OCI-LY1 (cell line): ENCODE data around the gene ELN.

Experiments
- H2AFZ ChIP-seq: fragments of 200-600 bp; sonication (generic), shearing (Covaris generic); 2 replicates; pipeline ENCODE4 v1.6.0; 2014; ENCODE audit warnings: antibody characterized with exemption, mild to moderate bottlenecking, low read length
- H3F3A ChIP-seq: fragments of 200-600 bp; sonication (generic), shearing (Covaris generic); 2 replicates; pipeline ENCODE4 v1.6.0; 2014; ENCODE audit warnings: mild to moderate bottlenecking, antibody characterized with exemption, low read length, moderate library complexity; ENCODE audit not compliant: insufficient read depth
- H3K27ac ChIP-seq: fragments of 200-600 bp; sonication (generic); 2 replicates; pipeline ENCODE4 v1.5.1; 2014; ENCODE audit warnings: low read length, mixed run types, mild to moderate bottlenecking, low read depth; ENCODE audit not compliant: poor library complexity, severe bottlenecking
- H3K27me3 ChIP-seq: fragments of 200-600 bp; sonication (generic); 2 replicates; pipeline ENCODE4 v1.6.0; 2014; ENCODE audit warnings: antibody characterized with exemption, mild to moderate bottlenecking, low read length, moderate library complexity; ENCODE audit not compliant: insufficient read depth
- H3K36me3 ChIP-seq: fragments of 200-600 bp; sonication (generic); 2 replicates; pipeline ENCODE4 v1.6.1; 2014; ENCODE audit warnings: mild to moderate bottlenecking, antibody characterized with exemption, low read length, moderate library complexity, mixed read lengths; ENCODE audit not compliant: insufficient read depth
- H3K4me1 ChIP-seq: fragments of 200-600 bp; sonication (generic); 2 replicates; pipeline ENCODE4 v1.5.1; 2014; ENCODE audit warnings: mild to moderate bottlenecking, low read length, moderate library complexity; ENCODE audit not compliant: insufficient read depth, severe bottlenecking
- H3K4me2 ChIP-seq: fragments of 200-600 bp; sonication (generic), shearing (Covaris generic); 2 replicates; pipeline ENCODE4 v1.6.1; 2014; ENCODE audit warnings: low read length
- H3K4me3 ChIP-seq: fragments of 200-600 bp; sonication (generic); 2 replicates; pipeline ENCODE4 v1.5.1; 2014; ENCODE audit warnings: low read length, low read depth, mild to moderate bottlenecking, mixed read lengths; ENCODE audit not compliant: poor library complexity, severe bottlenecking
- H3K79me2 ChIP-seq: fragments of 200-600 bp; shearing (Covaris generic); 2 replicates; pipeline ENCODE4 v1.6.1; 2016; ENCODE audit warnings: mixed run types, low read length, mixed read lengths; ENCODE audit not compliant: insufficient read depth
- H3K9ac ChIP-seq: fragments of 200-600 bp; sonication (generic), shearing (Covaris generic); 2 replicates; pipeline ENCODE4 v1.6.1; 2014; ENCODE audit warnings: mild to moderate bottlenecking, low read length, mixed read lengths
- H3K9me2 ChIP-seq: fragments of 200-600 bp; sonication (generic), shearing (Covaris generic); 2 replicates; pipeline ENCODE4 v1.6.1; 2014; ENCODE audit warnings: low read depth, mild to moderate bottlenecking, low read length, mixed read lengths
- H3K9me3 ChIP-seq: fragments of 200-600 bp; shearing (Covaris generic); 2 replicates; pipeline ENCODE4 v1.6.1; 2014; ENCODE audit warnings: low read length, mixed read lengths
- H4K20me1 ChIP-seq: fragments of 200-600 bp; sonication (generic), shearing (Covaris generic); 2 replicates; pipeline ENCODE4 v1.6.0; 2016; ENCODE audit warnings: mild to moderate bottlenecking, low read length; ENCODE audit not compliant: insufficient read depth
- EZH2 ChIP-seq: fragments of 200-600 bp; sonication (generic), shearing (Covaris generic); IDR thresholded peaks from 2 replicates; pipeline ENCODE4 v1.8.0; 2017; ENCODE audit warnings: borderline replicate concordance, mixed run types, mild to moderate bottlenecking, antibody characterized with exemption, low read length, moderate library complexity, mixed read lengths
- TF ChIP-seq, protein P1 (sequence below): fragments of 200-600 bp; sonication (generic), shearing (Covaris generic); IDR thresholded peaks from 2 replicates; pipeline ENCODE4 v1.5.1; 2017; ENCODE audit warnings: mild to moderate bottlenecking, antibody characterized with exemption, low read length, moderate library complexity, mixed read lengths

Gene ELN

DNA sequence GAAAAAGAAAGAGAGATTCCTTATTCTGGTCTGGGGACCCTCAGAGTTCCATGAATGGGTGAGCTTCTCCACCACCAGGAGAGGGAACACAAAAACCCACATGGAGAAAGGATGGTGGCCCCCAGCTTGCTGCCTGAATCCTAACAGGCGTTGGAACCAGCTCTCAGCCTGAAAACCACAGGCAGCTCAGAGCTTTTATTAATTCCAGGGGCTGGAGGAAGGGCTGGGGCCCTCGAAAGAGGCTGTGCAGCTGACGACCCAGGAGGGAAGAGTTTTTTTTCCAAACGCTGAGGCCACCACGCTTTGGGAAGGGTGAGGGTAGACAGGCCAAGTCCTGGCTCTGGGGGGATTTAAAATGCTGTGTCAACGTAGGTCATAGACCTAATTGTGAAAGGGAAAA is 10.8 kb upstream of the ELN start:
- Histone ChIP-seq H2AFZ (no peak overlapping the region), H3K79me2 (no peaks in the 10 kb centered on the region), H3K9me3 (no peaks in the 10 kb centered on the region), H3K9ac (no peak overlapping the region), H3K4me1 (no peaks in the 10 kb centered on the region), H3K4me3 (no peak overlapping the region), H3K27ac (no peak overlapping the region), H3K36me3 (no peaks in the 10 kb centered on the region), H3K9me2 (no peaks in the 10 kb centered on the region), H3K27me3 (peaks cover 16% of the 10 kb centered on the region; the same call in 1 of the 2 replicates), H3F3A (no peaks in the 10 kb centered on the region), H3K4me2 (no peak overlapping the region), H4K20me1 (no peaks in the 10 kb centered on the region)
- TF ChIP-seq, protein P1, sequence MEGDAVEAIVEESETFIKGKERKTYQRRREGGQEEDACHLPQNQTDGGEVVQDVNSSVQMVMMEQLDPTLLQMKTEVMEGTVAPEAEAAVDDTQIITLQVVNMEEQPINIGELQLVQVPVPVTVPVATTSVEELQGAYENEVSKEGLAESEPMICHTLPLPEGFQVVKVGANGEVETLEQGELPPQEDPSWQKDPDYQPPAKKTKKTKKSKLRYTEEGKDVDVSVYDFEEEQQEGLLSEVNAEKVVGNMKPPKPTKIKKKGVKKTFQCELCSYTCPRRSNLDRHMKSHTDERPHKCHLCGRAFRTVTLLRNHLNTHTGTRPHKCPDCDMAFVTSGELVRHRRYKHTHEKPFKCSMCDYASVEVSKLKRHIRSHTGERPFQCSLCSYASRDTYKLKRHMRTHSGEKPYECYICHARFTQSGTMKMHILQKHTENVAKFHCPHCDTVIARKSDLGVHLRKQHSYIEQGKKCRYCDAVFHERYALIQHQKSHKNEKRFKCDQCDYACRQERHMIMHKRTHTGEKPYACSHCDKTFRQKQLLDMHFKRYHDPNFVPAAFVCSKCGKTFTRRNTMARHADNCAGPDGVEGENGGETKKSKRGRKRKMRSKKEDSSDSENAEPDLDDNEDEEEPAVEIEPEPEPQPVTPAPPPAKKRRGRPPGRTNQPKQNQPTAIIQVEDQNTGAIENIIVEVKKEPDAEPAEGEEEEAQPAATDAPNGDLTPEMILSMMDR = no peak
- TF ChIP-seq EZH2 = no peak

DNA sequence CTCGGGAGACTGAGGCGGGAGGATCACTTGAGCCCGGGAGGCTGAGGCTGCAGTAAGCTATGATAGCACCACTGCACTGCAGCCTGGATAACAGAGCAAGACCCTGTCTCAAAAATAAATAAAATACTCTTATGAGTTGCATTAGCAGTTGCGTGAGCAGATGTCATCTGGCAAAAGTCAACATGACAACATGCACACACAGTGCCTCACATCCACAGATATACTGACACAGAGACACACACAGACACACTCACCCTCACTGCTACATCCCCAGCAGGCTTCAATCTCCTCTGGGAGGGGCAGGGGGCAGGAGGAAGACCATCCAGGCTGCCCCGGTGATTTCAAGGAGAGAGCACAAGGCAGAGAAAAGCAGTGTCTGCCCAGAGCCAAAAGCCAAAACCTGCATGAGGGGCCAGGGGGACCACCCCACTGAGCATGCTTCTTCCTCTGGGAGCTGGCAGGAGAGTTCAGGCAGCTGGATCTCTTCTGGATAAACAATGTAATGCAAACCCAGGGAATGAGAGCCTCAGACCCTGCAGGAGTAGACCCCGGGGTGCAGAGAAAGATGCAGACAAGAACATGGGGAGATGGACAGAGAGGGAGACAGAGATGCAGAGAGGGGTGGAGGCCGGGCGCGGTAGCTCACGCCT is 9.6 kb upstream of the ELN start:
- H4K20me1 ChIP-seq = no peaks in the 10 kb centered on the region
- TF ChIP-seq, protein P1 = no peak
- TF ChIP-seq EZH2 = no peak
- H3K79me2 ChIP-seq = no peaks in the 10 kb centered on the region
- H3K4me2 ChIP-seq = no peak overlapping the region
- H3K27ac ChIP-seq = no peak overlapping the region
- H3K4me1 ChIP-seq = no peaks in the 10 kb centered on the region
- H3K36me3 ChIP-seq = no peaks in the 10 kb centered on the region
- no peak overlapping the region for H3K9ac ChIP-seq
- H3K9me2 ChIP-seq = no peaks in the 10 kb centered on the region
- H3F3A ChIP-seq = no peaks in the 10 kb centered on the region
- no peak overlapping the region for H3K4me3 ChIP-seq
- H3K27me3 ChIP-seq = peaks cover 16% of the 10 kb centered on the region; the same call in 1 of the 2 replicates
- H2AFZ ChIP-seq = no peak overlapping the region
- H3K9me3 ChIP-seq = no peaks in the 10 kb centered on the region

DNA sequence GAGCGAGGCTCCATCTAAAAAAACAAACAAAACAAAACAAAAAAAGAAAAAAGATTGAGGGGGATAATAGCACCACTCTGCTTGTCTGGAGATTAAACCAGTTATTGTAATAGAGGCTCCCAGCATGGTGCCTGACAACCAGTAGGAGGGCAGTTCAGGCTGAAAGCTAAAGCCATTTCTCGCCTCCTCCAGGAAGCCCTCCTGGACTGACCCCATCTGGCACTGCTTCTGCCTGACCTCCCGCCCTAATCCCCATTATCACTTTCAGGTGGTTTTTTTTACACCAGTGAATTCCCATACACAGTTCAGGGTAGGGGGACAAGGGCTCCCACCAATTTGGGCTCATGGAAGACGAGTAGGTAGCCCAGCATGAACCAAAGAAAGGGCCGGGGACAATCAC is 8.8 kb upstream of the ELN start:
- Histone ChIP-seq H3K27ac (no peak overlapping the region), H3F3A (no peaks in the 10 kb centered on the region), H3K9me2 (no peaks in the 10 kb centered on the region), H3K9ac (no peak overlapping the region), H3K4me2 (no peak overlapping the region), H3K4me3 (no peak overlapping the region), H3K9me3 (no peaks in the 10 kb centered on the region), H4K20me1 (no peaks in the 10 kb centered on the region), H3K27me3 (0 out of 2 replicates have a peak, but pooled peaks cover 11% of the 10 kb centered on the region), H2AFZ (no peak overlapping the region), H3K79me2 (no peaks in the 10 kb centered on the region), H3K4me1 (no peaks in the 10 kb centered on the region), H3K36me3 (no peaks in the 10 kb centered on the region)
- TF ChIP-seq EZH2 = no peak
- TF ChIP-seq, protein P1 = no peak
